Measurements from ENCODE around the gene FN3K. TPM values are rescaled to one million over a fixed set of nuclear protein-coding genes. Genes with fewer than 3 reads are reported as not detected.

The FN3K gene
- polyA plus RNA-seq, 3 donors: 35.1 to 36.7 (median 35.3) TPM

GRCh38 chr17:82791532-82791931 lies 56.1 kb downstream of the FN3K start:
- DNase-seq: peak; percentile 81

GRCh38 chr17:82793974-82794630 lies 58.7 kb downstream of the FN3K start:
- DNase-seq: no peak

- DNase-seq: no peak
Measured at GRCh38 chr17:82794781-82795482, 59.5 kb downstream of the FN3K start.

- DNase-seq: no peak
Measured at GRCh38 chr17:82795615-82796014, 60.2 kb downstream of the FN3K start.

- no peak for DNase-seq
Measured at GRCh38 chr17:82797061-82797460, 61.6 kb downstream of the FN3K start.

- DNase-seq: no peak
Measured at GRCh38 chr17:82798752-82799151, 63.3 kb downstream of the FN3K start.

GRCh38 chr17:82799591-82799990 lies 64.2 kb downstream of the FN3K start:
- DNase-seq: no peak

Other genes starting within 250 kb of the FN3K start
- 10 to 100 TPM; 40.1 to 50.6 (median 44.8) TPM for gene FOXK2, start 215.9 kb upstream of the FN3K start, polyA plus RNA-seq (ENCODE audit: insufficient read length in 3 of 3)
- 10 to 100 TPM; 93.5 to 98.7 (median 95.2) TPM for gene WDR45B, start 87.2 kb upstream of the FN3K start, polyA plus RNA-seq (ENCODE audit: insufficient read length in 3 of 3)
- 10 to 100 TPM; 19.6 to 23.8 (median 20.8) TPM for gene RAB40B, start 36.9 kb upstream of the FN3K start, polyA plus RNA-seq (ENCODE audit: insufficient read length in 3 of 3)
- 10 to 100 TPM; 48.1 to 52.8 (median 51.8) TPM for gene FN3KRP, start 18.9 kb upstream of the FN3K start, polyA plus RNA-seq (ENCODE audit: insufficient read length in 3 of 3)
- gene TBCD, start 16.4 kb downstream of the FN3K start, polyA plus RNA-seq (ENCODE audit: insufficient read length in 3 of 3): 10 to 100 TPM; 68.4 to 88.6 (median 83.1) TPM
- 1 to 10 TPM; 1.8 to 2.7 (median 1.9) TPM for gene ZNF750, start 104.4 kb downstream of the FN3K start, polyA plus RNA-seq (ENCODE audit: insufficient read length in 3 of 3)